GM21526 (cell line): Measurements from ENCODE around the gene DACT2.
"Not testable (repeated sequence)": the region's sequence is repeated elsewhere in the genome, so short reads cannot be mapped to it uniquely, and the experiment has no call there.

Experiments
- ATAC-seq: cut with Tn5 transposase; IDR thresholded peaks from one replicate; pipeline ENCODE4 v1.9.1; 2021; ENCODE audit warnings: moderate library complexity; ENCODE audit not compliant: unreplicated experiment, low FRiP score

The DACT2 gene

GRCh38 chr6:168285456-168285855, 34.1 kb downstream of the DACT2 start:
- no peak for ATAC-seq

GRCh38 chr6:168284187-168284586, 35.4 kb downstream of the DACT2 start:
- ATAC-seq = no peak

GRCh38 chr6:168283686-168284025, 35.9 kb downstream of the DACT2 start:
- no peak for ATAC-seq

- no peak for ATAC-seq
These were observed 36.4 kb downstream of the DACT2 start for GRCh38 chr6:168282985-168283685.

GRCh38 chr6:168281826-168282225, 37.8 kb downstream of the DACT2 start:
- ATAC-seq = no peak

- not testable (repeated sequence) for ATAC-seq
These were observed 38.3 kb downstream of the DACT2 start for GRCh38 chr6:168281314-168281713.

GRCh38 chr6:168280899-168281245, 38.7 kb downstream of the DACT2 start:
- ATAC-seq = no peak

- ATAC-seq = no peak
These were observed 39.3 kb downstream of the DACT2 start for GRCh38 chr6:168280020-168280898.

GRCh38 chr6:168279403-168279935, 40.1 kb downstream of the DACT2 start:
- ATAC-seq = no peak

- ATAC-seq = no peak
These were observed 40.7 kb downstream of the DACT2 start for GRCh38 chr6:168278904-168279303.

GRCh38 chr6:168277274-168277669, 42.3 kb downstream of the DACT2 start:
- ATAC-seq = no peak

- no peak for ATAC-seq
These were observed 42.9 kb downstream of the DACT2 start for GRCh38 chr6:168276576-168277273.

- no peak for ATAC-seq
These were observed 44.4 kb downstream of the DACT2 start for GRCh38 chr6:168275168-168275567.

GRCh38 chr6:168274037-168274952, 45.3 kb downstream of the DACT2 start:
- no peak for ATAC-seq

GRCh38 chr6:168273441-168274036, 46.0 kb downstream of the DACT2 start:
- no peak for ATAC-seq

GRCh38 chr6:168272415-168273325, 46.9 kb downstream of the DACT2 start:
- no peak for ATAC-seq

- no peak for ATAC-seq
These were observed 49.1 kb downstream of the DACT2 start for GRCh38 chr6:168270274-168271172.
